Measurements from ENCODE around the gene PRKAA1. TPM values are rescaled to one million over a fixed set of nuclear protein-coding genes. Genes with fewer than 3 reads are reported as not detected.

PRKAA1 gene
- total RNA-seq, 1 donor from 2014 or later: 38.9 TPM

DNA sequence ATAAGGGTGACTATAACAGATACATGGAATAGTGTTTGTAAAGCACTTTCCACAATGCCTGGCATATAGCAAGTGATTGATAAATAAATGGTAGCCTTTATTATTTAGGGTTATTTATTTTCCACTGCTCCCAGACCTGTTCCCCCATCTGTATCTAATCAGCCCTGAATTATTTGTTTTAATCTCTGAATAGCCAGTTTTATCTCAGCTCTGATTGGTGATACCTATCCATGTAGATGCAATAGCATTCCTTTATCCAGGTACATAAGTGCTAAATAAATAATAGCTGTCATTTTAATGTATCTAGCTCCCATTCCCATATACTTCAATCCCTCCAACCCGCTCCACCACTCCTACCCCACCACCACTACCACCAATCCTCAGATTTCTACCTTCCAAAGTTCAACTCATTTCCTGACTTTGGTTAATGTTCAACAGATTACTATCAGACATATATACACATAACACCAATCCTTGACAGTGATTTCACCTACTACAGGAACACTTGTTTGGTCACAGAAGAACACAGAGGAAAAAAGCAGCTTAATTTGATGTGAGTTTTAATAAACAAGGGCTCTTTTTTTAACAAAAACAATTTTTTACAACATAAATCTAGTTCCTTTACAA, 14.0 kb downstream of the PRKAA1 start:
- ATAC-seq: peak; percentile 86
- no peak for DNase-seq (ENCODE audit: low spot score)

- DNase-seq (ENCODE audit: low spot score) (no peak), ATAC-seq (no peak)
Measured at GRCh38 chr5:40781843-40782409, 16.2 kb downstream of the PRKAA1 start.

GRCh38 chr5:40780858-40781257, 17.3 kb downstream of the PRKAA1 start:
- no peak for DNase-seq (ENCODE audit: low spot score)
- no peak for ATAC-seq

- ATAC-seq (no peak), DNase-seq (ENCODE audit: low spot score) (no peak)
Measured at GRCh38 chr5:40780199-40780598, 18.0 kb downstream of the PRKAA1 start.

DNA sequence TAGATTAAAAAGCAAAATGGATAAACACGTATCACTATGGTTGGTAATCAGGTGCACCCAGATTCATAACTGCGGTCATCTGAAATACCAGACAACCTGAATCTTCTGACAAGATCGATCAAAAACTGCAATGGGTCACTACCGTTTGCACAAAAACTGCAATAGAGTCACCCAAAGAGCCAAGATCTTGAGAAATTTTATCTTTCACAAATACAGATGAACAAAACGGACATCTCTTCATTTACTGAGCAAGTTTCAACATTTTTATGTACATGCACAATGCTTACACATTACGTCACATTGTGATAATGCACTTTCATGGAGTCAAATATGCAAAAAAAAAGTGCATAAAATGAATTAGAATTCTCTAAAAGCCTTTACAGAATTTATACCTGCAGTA, 18.6 kb downstream of the PRKAA1 start:
- ATAC-seq (peak; percentile 50), DNase-seq (ENCODE audit: low spot score) (no peak)

DNA sequence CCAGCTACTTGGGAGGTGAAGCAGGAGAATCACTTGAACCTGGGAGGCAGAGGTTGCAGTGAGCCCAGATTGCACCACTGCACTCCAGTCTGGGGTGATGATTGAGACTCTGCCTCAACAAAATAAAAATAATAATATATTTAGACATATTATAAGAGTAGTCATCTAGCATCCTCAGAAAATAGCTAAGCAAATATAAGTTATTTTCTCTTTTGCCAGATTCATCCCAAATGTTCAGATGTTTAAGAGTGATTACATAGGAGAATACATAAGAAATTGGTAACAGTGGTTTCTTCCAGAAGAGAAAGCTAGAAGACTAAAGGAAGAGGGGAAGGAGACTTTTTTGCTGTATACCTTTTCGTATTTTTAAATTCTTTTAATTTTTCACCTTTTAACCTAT, 20.0 kb downstream of the PRKAA1 start:
- ATAC-seq (no peak), DNase-seq (ENCODE audit: low spot score) (no peak)

DNA sequence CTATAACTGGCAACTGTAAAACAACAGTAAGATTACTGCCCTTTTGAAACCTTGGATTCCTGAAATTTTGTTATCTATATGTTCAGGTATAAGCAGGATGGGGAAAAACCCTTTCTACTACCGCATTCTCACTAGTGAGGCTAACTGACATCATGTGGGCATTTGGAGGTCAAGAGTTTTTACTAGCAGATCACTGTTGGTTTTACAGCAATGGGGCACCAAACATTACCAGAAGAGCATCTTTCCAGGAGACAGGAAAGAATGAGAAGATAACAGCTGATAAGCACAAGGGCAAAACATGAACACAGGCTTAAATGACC, 21.6 kb downstream of the PRKAA1 start:
- ATAC-seq: no peak
- DNase-seq (ENCODE audit: low spot score): no peak

GRCh38 chr5:40775846-40776657, 22.1 kb downstream of the PRKAA1 start:
- no peak for ATAC-seq

DNA sequence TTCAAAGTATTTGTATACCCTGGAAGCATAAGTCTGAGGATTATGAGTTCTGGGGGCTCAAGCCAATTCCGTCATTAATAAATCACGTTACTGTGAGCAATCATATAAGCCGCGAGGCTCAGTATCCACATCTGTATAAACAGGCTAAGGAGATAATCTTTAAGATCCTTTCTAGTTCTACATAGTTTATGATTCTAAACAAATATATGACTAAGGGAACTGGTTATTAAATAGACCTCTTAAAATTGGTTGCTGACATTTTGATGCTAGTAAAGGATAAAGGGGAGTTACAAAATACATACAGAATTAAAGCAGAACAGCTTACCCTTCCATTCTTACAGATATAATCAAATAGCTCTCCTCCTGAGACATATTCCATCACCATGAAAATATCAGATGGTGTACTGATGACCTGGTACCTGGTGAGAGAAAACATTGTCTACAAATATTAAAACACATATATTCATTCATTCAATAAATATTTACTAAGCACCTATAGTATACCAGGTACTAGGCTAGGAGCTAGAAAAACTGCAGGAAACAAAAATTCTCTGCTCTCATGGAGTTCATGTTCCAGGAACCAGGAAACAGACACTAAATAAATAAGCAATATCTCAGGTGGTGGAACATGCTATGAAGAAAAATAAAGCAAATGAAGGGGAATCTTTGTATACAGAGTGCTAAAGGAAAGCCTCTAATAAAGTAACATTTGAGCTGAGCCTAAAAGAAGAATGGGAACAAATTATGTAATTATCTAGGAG, 22.9 kb downstream of the PRKAA1 start:
- ATAC-seq (no peak), DNase-seq (ENCODE audit: low spot score) (no peak)

More at GRCh38 chr5:40775846-40776657, 22.1 kb downstream of the PRKAA1 start:
- no peak for DNase-seq (ENCODE audit: low spot score)

DNA sequence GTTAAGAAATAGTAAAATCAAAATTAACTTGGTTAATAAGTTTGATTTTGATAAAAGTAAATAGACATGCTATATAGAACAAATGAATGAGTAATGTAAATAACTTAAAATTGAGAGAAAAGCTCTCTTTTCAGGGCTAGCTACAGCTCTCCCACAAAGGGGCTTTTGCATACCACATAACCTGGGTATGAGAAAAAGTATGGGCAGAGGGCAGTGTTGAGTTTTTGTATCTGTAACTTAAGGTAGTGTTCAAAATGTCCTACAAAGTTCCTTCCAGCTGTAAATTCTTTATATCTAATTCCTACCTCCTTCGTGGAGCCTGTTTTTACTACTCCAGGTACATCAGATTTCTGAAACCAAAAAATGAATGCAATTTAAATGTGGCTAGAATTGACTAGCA, 23.6 kb downstream of the PRKAA1 start:
- DNase-seq (ENCODE audit: low spot score): no peak
- peak; percentile 41 for ATAC-seq

GRCh38 chr5:40770764-40771163, 27.4 kb downstream of the PRKAA1 start:
- DNase-seq (ENCODE audit: low spot score) (no peak), ATAC-seq (no peak)

GRCh38 chr5:40762705-40763104, 35.5 kb downstream of the PRKAA1 start:
- ATAC-seq (no peak), DNase-seq (ENCODE audit: low spot score) (no peak)

GRCh38 chr5:40757400-40757799, 40.8 kb downstream of the PRKAA1 start:
- no peak for ATAC-seq

DNA sequence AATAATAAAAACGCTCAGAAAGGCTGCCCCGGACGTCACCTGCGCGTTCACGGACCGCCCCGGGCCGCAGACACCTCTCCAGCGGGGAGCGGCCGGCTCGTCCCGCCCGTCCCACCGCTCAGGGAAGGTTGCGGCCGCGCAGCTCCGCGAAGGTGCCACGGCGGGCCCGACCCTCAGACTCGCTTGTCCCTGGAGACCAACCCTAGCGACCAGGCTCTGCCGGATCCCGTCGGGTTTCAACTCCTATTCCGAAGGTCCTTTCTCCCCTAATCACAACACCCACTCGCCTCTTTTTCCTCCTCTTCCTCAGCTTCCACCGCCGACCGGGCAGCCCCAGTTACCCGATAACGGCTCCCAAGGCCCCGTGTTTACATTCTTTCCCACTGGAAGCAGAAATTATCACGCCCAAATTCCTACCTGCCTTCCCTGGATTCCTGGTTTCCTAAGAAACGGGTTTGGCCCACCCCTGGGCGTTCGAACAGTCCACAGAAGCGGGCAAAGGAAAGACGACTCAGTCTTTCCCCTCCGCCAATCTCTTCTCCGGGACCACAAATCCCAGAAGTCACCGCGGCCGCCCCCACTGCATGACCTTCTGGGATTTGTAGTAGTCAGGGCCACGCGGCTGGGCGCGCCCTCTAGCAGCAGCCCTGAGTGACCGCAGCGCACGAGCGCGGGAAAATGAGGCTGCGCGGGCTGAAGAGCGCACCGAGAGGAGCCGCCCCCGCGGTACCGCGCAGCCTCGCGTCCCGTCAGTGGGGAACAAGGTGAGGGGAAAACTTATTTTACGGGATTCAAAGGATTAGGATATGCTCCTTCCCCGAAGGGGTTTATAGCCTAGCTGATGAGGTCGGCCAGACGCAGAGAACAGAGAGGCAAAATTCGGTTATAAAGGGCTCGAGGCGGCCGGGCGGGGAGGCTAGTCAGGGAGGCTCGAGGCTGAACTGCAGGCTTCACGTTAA, 42.5 kb downstream of the PRKAA1 start, which contains the start of gene TTC33:
Gene TTC33 (minus strand): TSS at position 555 of the 959 bp plus-strand sequence. CDS start 8,943 bp downstream, outside the sequence.
- peak; percentile 96 for DNase-seq (ENCODE audit: low spot score)
- ATAC-seq: peak; percentile 97

More at GRCh38 chr5:40757400-40757799, 40.8 kb downstream of the PRKAA1 start:
- DNase-seq (ENCODE audit: low spot score): no peak

GRCh38 chr5:40755093-40755406, 43.1 kb downstream of the PRKAA1 start:
- ATAC-seq (peak; percentile 82), DNase-seq (ENCODE audit: low spot score) (peak; percentile 70)

GRCh38 chr5:40754381-40755092, 43.6 kb downstream of the PRKAA1 start:
- ATAC-seq (no peak), DNase-seq (ENCODE audit: low spot score) (no peak)

DNA sequence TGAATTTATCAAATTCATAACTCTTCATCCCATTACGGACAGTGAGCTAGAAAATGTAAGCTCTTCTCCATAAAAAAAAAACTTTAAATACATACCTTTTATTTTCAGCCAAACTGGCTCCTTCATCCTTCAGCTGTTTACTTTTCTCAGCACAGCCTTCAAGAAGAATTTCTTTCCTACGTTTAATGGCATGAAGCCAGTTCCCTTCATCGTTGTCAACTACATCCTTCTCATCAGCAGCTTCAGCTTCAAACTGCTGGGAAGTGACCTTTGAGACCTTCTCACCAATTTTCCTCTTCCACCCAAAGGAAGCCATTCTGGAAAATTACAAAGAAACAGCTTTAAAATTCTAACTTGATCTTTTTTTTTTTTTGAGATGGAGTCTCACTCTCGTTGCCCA, 51.5 kb downstream of the PRKAA1 start:
- DNase-seq (ENCODE audit: low spot score) (no peak), ATAC-seq (no peak)

DNA sequence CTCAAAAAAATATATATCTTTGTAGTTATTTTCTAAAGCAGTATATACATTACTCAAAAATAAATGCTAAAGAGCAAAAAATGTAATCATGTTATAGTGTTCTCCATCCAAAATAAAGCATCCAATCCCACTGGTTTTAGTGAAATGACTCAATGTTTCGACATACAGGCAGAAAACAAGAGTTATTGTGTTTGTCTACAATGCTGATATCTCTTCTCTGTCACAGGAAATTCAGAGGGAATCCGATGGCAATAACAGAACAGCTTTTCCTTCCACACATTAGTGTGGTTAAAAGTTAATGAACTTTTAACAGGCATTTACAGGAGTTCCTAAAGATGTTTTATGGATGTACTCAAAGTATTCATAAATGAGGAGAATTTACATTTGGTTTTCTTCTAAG, 54.4 kb downstream of the PRKAA1 start:
- DNase-seq (ENCODE audit: low spot score) (no peak), ATAC-seq (no peak)

- no peak for ATAC-seq
- DNase-seq (ENCODE audit: low spot score): no peak
Measured at GRCh38 chr5:40738502-40738901, 59.7 kb downstream of the PRKAA1 start.
